ENCODE data around the gene C9orf78.
A peak's percentile ranks its signal among the peaks of the same experiment; 100 is the strongest.

Gene C9orf78, protein sequence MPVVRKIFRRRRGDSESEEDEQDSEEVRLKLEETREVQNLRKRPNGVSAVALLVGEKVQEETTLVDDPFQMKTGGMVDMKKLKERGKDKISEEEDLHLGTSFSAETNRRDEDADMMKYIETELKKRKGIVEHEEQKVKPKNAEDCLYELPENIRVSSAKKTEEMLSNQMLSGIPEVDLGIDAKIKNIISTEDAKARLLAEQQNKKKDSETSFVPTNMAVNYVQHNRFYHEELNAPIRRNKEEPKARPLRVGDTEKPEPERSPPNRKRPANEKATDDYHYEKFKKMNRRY

DNA sequence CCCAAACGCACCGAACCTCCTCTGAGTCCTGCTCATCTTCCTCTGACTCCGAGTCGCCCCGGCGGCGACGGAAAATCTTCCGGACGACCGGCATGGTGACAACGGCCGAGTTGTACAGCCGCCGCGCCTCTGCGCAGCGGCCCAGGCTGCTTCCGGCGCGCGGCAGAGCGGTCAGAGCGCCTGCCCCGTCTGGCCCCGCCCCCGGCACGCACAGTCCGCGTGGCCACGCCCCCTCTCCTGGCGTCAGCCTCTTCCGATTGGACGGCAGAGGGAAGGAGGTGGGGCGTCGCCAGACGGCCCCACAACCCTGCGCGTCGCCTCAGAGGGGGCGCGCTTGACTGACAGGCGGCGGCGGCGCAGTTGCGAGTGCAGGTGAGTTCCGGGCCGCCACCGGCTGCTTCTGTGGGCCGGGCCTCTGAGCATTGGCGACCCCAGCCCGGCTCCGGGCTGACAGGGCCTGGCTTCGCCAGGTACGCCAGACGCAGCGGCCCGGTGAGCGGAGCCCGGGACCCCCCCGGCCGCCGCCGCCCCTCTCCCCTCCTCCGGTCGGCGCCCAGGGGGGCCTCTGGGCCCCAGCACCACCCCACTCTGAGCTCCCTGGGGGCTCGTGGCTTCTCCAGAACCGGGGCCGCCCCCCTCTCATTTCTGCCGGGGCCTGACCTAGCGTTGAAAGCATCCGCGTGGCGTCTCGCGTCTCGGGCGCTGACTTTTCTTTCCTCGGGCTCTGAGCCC is at the start of gene C9orf78, which contains the start of gene USP20:
C9orf78 (minus strand) TSS at position 148 of the 732 bp plus-strand sequence; CDS start at position 94, 54 bp downstream.
USP20 (plus strand) TSS at position 331 of the 732 bp plus-strand sequence. CDS start 17,098 bp downstream, outside the sequence.
- DNase-seq (ENCODE audit: low read depth): peak; percentile 98

- DNase-seq (ENCODE audit: low read depth): peak; percentile 96
Measured at GRCh38 chr9:129884220-129885017, 49.3 kb upstream of the C9orf78 start.

- DNase-seq (ENCODE audit: low read depth): no peak
Measured at GRCh38 chr9:129881547-129882324, 46.7 kb upstream of the C9orf78 start.

DNA sequence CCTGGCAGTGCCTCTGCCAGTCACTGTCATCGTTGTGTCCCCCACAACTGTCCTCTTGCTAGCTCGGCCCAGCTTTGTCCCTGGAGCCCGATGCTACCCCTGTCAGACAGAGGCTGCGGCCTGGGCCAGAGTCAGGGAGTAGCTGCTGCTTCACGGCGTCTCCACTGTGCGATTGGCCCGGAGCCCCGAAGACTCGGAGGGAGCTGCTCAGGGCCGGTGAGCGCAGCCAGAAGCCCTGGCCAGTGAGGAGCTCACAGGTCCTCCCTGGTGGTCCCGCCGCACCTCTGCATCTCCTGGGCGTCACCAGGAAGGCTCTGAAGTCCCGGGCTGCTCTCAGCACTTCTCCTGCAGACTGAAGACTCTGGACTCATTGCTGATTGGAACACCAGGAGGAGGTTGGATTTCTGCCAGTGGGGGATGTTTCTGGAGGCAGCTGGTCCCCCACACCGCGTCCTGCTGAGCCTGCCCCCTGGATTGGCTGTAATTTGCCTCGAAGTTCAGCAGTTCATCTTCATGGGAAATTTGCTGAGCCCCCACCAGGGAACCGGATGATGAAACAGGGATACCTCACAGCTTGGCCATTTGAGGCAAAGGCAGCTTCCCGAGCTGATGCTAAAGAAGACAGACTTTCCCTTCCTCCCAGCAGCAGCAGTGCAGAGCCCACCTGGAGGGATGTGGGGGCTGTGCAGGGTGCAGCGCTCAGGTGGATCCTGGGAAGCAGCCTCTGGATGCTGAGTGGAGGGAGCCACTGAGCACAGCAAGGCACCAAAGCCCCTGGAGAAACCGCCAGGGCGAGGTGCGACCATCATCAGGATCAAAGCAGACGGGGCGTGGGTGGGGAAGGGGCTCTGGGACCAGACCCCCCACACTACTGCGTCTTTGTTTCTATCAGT is 45.8 kb upstream of the C9orf78 start:
- DNase-seq (ENCODE audit: low read depth): no peak

- DNase-seq (ENCODE audit: low read depth): no peak
Measured at GRCh38 chr9:129879991-129880653, 45.0 kb upstream of the C9orf78 start.

GRCh38 chr9:129879103-129879699 is 44.1 kb upstream of the C9orf78 start:
- DNase-seq (ENCODE audit: low read depth): no peak

- no peak for DNase-seq (ENCODE audit: low read depth)
Measured at GRCh38 chr9:129878291-129878690, 43.2 kb upstream of the C9orf78 start.

- DNase-seq (ENCODE audit: low read depth): no peak
Measured at GRCh38 chr9:129876815-129877214, 41.7 kb upstream of the C9orf78 start.

DNA sequence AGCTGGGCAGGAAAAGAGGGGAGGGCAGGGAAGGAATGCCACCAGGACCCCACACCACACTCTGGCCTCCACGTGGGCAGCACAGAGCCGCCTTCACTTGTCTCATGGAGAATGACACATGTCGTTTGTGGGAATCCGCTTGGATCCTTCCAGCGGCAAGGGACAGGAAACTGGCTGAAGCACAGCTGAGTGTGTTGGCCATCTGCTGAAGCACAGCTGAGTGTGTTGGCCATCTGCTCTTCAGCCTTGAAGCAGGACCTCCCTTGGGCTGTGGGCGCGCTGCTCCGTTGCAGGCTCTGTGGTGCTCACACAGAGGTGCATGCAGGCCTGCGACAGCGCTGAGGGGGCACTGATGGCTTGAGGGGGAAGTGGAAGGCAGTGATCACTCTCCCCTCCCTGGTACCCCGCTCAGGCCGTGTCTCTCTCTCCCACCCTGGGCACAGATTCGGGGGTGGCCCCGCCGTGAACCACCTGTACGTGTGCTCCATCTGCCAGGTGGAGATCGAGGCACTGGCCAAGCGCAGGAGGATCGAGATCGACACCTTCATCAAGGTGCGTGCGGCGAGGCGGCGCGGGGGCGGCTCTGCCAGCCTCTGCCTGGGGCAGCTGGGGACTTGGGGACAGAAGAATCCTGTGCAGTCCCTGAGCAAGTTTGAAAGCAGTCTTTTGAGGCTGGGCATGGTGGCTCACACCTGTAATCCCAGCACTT is 40.8 kb upstream of the C9orf78 start:
- DNase-seq (ENCODE audit: low read depth): no peak

- DNase-seq (ENCODE audit: low read depth): no peak
Measured at GRCh38 chr9:129875181-129875611, 40.1 kb upstream of the C9orf78 start.

DNA sequence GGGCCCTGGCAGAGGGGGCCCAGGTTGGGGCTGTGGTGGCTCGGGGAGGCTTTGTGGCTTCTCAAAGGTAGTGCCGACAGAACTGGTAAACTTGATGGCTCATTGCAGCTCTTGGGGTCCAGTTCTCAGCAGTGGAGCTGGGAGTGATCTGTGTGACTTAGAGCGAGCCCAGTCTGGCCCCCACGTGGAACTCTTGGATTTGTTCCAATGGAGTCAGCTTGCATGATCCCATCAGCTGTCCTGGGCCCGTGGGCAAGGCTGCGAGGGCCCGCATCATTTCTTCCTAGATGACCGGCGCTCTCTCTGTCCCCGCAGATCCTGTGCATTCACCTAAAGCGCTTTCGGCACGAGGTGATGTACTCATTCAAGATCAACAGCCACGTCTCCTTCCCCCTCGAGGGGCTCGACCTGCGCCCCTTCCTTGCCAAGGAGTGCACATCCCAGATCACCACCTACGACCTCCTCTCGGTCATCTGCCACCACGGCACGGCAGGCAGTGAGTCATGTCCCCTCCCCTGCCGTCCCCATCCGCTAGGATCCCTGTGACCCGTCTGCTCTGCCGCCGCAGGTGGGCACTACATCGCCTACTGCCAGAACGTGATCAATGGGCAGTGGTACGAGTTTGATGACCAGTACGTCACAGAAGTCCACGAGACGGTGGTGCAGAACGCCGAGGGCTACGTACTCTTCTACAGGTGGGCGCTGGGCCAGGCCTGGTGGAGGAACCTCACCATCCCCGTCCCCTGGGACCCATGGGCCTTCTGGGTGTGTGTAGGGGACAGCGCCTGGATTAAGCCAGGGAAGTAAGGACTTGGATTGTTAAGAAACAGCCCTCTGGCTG is 39.4 kb upstream of the C9orf78 start:
- DNase-seq (ENCODE audit: low read depth): no peak

- no peak for DNase-seq (ENCODE audit: low read depth)
Measured at GRCh38 chr9:129873563-129874190, 38.6 kb upstream of the C9orf78 start.

DNA sequence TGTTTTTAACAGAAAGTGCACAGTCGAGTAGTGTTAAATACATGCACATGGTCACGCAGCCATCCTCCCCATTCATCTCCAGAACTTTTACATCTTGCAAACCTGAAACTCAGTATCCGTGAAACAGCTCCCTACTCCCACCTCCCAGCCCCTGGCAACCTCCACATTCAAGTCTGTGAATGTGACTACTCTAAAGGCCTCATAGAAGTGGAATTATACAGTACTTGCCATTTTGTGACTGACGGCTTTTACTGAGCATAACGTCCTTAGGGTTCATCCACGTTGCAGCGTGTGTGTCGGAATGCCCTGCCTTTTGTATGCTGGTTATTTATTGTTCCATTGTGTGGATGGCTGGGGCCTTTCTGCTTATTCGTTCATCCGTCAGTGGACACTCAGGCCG is 36.0 kb upstream of the C9orf78 start:
- DNase-seq (ENCODE audit: low read depth): no peak

GRCh38 chr9:129869585-129870501 is 34.8 kb upstream of the C9orf78 start:
- DNase-seq (ENCODE audit: low read depth): no peak

DNA sequence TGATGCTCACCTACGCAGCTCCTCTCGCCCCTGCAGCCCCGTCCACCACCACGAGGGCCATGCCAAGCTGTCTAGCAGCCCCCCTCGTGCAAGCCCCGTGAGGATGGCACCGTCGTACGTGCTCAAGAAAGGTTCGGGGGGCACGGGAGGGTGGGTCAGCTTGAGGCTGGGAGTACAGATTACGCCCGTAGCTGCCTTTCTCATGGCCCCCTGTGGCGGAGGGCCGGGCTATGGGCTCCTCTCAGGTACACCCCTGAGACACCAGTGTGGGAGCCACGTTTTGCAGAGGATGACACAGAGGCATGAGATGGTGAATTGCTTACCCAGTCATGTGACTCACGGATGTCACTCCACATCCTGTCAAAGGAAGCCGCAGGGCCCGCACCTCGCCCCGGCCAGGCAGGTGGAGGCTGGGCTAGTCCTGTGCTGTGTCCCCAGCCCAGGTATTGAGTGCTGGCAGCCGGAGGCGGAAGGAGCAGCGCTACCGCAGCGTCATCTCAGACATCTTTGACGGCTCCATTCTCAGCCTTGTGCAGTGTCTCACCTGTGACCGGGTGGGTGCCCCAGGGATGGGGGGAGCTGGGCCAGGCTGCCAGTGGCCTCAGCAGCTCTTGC is 33.9 kb upstream of the C9orf78 start:
- DNase-seq (ENCODE audit: low read depth): peak; percentile 78
